OCI-M2 (cell line): ENCODE measurements around the gene CD109.
"Not testable (repeated sequence)": the region's sequence is repeated elsewhere in the genome, so short reads cannot be mapped to it uniquely, and the experiment has no call there.

ENCODE experiments used
- DNase-seq: peaks from one replicate; lab custom pipeline; 2025; ENCODE audit not compliant: unreplicated experiment; lab: John Stamatoyannopoulos, UW

Gene CD109

GRCh38 chr6:73683574-73683973 is 12.4 kb upstream of the CD109 start:
- not testable (repeated sequence) for DNase-seq

DNA sequence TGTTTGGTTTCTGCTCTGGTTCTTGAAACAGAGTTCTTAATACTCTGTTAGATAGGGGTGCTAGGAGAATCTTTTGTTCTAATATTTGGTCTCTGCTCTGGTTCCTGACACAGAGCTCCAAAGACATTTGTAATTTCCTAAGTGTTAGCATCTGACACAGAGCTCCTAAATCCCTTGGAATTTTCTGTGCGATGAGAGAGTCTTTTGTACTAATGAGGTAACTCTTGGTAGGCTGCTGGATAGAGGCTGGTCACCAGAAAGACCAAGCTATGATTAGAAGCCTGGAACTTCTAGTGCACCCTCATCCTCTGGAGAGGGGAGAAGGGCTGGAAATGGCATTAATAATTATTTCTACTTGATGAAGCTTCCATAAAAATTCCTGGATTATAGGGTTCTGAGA is 7.7 kb upstream of the CD109 start:
- no peak for DNase-seq

GRCh38 chr6:73690056-73690455 is 5.9 kb upstream of the CD109 start:
- DNase-seq = no peak

DNA sequence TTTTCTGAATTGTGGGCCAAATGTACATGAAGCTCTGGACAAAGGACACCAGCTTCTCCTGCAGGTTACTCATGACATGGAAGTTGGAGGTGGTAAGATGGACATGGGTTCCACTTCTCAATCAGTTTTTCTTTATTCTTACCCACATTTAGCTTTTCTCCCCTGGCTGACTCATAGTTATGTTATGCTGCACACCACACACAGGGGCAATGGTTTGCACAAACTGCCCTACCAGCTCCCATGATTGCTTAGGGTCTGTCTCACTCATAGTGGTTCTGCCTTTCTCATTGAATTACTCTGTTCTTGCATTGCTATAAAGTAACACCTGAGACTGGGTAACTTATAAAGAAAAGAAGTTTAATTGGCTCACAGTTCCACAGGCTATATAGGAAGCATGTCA is 4.5 kb upstream of the CD109 start:
- no peak for DNase-seq

DNA sequence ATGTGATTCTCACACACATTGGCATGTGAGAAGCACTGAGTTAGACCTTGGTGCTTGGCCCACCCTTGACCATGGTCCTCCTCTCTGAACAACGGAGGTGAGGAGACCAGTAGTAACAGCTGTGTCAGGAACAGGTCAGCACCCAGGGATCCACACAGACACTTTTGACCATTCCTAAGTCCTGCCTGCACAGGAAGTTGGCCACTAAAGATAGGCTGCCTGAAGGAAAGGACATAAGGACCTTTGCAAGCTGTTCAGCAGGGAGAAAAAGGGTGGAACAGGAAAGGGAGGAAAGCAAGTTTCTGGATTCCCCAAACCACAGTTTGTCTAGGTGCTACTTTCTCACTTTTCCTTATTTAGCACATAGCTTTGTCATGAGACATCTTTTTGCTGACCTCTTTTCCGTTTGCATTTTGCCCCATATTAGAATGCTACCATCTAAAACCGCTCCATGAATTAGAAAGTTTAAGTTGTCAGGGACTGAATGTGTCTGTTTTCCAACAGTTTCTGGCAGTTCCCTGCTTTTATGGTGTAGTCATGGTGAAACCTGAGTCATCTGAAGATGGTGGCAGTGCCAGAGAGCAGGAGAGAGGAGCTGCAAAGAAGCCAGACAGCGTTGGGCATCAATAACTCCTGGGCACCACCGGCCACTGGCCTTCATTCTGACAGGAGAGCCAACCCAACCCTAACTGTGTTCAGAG is 1.1 kb upstream of the CD109 start:
- no peak for DNase-seq

DNA sequence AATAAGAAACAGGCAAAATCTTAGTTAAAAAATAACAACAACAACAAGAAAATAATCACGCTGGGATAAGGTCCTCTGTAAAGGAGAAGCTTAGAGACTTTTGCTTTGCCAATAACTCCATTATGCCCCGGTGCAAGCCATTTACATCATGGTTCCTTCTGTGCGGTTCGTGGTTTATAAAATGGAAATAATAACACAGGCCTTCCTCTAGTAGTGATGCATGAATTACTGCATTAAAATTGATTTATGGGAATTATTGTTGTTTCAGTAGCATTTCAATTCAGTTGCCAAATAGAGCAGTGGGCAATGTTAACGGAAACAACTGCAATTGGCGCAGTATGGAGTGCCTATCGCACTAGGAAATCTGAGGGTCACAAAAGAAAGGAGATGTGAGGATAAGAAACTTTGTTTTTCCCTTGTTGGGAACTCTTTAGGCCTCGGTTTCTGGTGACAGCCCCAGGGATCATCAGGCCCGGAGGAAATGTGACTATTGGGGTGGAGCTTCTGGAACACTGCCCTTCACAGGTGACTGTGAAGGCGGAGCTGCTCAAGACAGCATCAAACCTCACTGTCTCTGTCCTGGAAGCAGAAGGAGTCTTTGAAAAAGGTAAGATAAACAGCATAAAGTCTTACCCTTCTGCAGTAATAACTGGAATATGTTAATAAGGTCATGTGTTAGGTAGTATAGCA is 1.1 kb downstream of the CD109 start:
- no peak for DNase-seq

DNA sequence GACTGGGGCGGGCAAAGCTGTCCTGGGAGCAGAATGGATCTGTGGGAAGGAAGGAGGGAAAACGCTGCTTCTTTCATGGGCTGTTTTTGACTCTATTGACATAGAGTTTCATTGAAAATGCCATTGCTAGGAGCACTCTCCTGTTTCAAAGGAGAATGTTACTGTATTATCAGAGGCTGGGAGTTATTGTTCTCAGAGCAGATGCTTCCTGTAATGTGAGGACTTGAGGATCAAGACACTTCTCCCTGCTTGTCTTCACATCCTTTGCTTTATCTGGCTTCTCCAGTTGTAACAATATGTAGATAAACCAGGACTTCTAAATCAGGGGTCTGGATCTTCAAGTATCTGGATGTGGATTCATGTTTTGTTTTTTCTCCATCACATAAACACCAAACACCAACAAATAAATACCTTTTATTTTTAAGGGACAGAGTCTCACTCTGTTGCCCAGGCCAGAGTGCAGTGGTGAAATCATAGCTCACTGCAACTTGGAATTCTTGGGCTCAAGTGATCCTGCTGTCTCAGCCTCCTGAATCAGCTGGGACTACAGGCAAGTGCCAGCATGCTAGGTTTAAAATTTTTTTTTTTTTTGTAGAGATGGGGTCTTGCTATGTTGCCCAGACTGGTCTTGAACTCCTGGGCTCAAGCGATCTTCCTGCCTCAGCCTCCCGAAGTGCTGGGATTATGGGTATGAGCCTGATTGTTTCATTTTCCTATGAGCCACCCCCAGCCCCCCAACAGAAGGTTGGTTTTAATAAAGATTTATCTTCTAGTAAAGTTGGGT is 3.9 kb downstream of the CD109 start:
- DNase-seq = no peak

DNA sequence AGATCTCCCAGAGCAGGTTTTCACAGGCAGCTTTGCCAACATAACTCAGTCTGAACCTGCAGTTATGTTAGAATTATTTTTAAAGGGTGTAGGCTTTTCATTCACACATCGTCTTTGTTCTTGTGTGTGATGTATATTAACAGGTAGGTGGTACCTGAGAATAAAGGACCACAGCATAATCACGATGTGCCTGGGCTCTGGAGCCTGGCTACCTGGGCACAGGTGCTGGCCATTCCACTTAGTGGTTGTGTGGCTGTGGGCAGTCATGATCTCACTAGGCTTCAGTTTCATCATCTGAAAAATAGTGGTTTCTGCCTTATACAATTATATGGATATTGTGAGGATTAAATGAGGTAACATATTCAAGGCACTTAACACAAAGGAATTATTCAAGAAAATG is 6.4 kb downstream of the CD109 start:
- DNase-seq = no peak

GRCh38 chr6:73703466-73703865 is 7.5 kb downstream of the CD109 start:
- DNase-seq = no peak

DNA sequence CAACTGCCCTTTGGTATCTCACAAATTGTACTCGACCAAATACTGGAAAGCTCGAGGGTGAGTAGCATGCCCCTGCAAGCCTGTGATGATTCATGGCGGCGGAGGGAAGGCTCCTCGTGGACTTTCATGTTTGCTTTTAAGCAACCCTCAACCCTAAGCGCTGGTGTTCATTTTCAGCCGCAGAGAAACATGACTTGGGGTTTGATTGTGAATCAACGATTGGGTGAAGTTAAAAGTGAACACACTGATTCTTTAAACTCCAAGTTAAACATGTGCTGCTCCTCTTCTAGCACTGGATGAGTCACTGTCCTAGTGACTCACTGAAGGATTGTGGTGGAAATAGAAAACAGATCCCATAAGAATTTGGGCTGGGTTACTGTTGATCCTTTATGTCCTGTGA is 8.3 kb downstream of the CD109 start:
- DNase-seq = no peak

- no peak for DNase-seq
These were observed 8.8 kb downstream of the CD109 start for GRCh38 chr6:73704798-73705197.

DNA sequence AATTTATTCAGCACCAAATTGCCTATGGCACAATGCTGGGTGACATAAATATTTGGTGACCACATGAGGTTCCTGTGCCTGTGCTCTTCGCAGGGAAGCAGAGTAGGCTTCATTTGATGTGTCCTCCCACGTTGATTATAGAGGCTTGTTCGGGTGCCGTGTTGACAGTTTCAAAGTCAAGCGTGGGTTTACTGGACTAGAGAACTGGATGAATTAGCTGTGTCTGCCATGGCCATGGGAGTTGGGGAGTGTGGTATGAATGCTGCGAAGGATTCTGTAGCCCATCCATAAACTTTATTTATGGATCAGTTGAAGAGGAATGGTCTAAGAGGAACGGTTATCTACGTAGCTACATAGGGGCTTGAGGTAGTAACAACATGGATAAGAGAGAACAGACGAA is 11.0 kb downstream of the CD109 start:
- DNase-seq = no peak

GRCh38 chr6:73710470-73710869 is 14.5 kb downstream of the CD109 start:
- DNase-seq = no peak

DNA sequence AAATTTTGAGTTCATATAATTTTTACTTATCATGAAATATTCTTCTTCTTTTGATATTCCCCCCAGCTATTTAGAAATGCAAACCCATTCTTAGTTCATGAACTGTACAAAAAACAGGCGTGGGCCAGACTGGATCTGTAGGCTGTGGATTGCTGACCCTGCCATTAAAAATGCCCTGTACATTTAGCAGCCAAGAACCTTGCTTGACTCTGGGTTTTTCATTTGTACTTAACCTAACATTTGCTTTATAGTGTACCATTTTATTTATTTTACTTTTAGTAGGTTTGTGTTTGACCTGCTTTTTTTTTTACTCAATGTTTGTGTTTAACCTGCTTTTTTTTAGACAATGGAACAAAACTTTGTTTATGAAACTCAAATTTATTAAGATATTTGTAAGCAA is 14.9 kb downstream of the CD109 start:
- no peak for DNase-seq

GRCh38 chr6:73712535-73713173 is 16.7 kb downstream of the CD109 start:
- no peak for DNase-seq

DNA sequence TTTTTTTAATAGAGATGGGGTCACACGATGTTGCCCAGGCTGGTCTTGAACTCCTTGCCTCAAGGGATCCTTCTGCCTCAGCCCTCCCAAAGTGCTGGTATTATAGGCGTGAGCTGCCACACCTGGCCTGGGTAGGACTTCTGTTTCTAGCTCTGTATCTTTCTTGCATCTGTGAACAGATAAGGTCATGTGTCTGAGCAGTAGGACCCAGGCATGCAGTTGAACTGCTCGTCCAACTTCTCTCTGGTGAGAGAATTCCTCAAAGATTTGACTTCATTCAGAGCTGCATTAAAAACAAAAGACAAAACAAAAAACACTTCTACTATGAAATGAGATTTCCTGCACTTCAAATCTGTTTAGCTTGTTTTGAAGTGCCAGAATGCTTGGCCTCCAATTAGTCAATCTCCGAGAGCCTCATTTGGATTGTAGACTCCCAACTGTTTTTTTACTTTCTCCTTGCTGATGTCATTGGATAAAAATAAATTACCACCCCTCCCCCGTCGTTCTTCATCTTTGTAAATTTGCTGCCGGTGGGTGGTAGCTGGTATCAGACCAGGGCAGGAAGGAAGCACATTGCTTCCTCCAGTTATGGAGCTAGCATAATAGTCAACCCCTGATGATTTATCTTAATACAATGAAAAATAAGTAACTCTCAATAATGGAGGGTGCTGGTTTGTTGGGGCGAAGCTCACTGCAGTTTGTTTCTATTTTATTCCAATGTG is 17.6 kb downstream of the CD109 start:
- no peak for DNase-seq

- not testable (repeated sequence) for DNase-seq
These were observed 19.1 kb downstream of the CD109 start for GRCh38 chr6:73715111-73715508.

DNA sequence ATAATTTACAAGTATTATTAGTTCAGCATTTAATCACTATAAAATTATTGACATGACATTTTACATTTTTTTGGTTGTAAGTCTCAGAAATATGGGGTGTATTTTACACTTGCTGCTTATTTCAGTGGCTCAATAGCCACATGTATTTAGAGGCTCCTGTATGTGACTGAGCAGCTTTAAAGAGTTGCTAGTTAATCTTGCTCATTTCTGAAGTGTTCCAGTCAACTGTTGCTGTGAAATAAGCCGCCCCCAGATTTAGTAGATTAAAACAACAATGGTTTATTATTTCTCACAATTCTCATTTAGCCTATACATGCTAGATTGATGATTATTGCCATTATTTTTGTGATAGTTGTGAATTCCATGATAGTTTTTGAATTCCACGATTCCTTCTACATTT is 23.0 kb downstream of the CD109 start:
- DNase-seq = no peak

DNA sequence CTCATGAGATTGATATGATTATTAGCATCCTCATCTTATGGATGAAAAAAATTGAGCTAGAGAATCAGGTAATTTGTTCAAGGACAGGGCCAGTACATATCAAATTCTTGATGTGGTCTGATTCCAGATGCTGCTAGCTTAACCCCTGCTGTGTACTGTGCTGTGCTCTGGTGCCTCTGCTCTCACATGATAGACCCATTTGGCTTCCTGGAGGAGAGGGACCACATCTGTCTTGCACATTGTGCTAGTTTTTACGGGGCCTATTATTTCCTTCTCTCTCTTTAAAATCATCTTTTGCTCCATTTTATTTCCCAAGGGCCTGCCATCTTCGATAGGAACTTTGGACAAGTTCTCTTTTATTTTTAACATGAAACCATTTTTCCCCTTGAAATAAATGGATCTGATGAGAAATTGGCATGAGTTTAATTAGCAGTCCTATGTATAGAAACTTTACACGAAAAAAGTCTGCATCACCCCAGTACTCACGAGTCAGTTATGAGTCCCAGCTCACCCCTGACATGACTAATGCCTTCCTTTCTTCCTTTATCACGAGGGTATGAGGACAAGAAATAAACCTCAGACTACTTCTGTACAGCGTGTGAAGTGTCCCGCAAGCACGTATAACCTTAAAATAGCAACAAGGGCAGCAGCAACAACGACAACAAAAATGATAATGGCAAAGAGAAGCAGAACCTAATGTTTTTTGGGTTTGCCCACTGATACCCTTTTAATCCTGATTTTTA is 26.5 kb downstream of the CD109 start:
- DNase-seq = no peak

DNA sequence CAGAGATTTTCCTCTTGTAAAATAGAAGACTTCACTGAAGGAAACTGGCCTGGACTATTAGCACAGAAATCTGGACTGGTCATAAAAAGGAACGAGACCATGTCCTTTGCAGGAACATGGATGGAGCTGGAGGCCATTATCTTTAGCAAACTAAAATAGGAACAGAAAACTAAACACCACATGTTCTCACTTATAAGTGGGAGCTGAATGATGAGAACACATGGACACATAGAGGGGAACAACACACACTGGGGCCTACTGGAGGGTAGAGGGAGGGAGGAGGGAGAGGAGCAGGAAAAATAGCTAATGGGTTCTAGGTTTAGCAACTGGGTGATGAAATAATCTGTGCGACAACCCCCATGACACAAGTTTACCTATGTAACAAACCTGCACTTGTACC is 27.5 kb downstream of the CD109 start:
- not testable (repeated sequence) for DNase-seq
